ENCODE results near the gene PTPRM.

The PTPRM gene

DNA sequence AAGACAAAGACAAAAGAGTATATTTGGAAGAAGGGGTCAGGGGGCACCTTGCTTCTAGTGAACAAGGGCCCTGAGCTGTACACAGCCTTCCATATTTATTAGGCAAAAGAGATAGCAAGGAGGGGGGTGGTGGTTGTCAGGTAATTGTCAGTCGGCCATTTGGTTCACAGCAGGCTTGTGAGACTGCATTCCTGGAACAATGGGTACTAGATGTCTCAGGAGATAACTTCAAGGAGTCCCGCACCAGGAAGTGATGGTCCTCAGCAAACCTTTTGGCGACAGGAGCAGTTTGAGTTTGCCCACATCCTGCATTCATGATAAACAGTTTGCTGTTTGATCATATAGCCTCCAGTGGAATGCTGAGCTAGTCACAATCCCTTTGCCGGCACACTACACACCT lies 665.7 kb downstream of the PTPRM start:
- TF ChIP-seq TOX (CRISPR knock-in tag; IDR thresholded peaks at IDR 0.05; ENCODE audit: borderline replicate concordance) (no peak), CSDC2 (CRISPR knock-in tag; IDR thresholded peaks at IDR 0.05) (no peak), ESRRG (CRISPR knock-in tag; IDR thresholded peaks at IDR 0.05) (no peak), ARNTL (CRISPR knock-in tag; IDR thresholded peaks at IDR 0.05; ENCODE audit: borderline replicate concordance, low read depth) (no peak), GLIS3 (CRISPR knock-in tag; IDR thresholded peaks at IDR 0.05) (no peak), ZC3H10 (CRISPR knock-in tag; IDR thresholded peaks at IDR 0.05) (no peak), PPARA (CRISPR knock-in tag; IDR thresholded peaks at IDR 0.05; ENCODE audit: borderline replicate concordance) (no peak), BACH2 (CRISPR knock-in tag; IDR thresholded peaks at IDR 0.05; ENCODE audit: borderline replicate concordance) (no peak)
- TF ChIP-seq, protein P1, sequence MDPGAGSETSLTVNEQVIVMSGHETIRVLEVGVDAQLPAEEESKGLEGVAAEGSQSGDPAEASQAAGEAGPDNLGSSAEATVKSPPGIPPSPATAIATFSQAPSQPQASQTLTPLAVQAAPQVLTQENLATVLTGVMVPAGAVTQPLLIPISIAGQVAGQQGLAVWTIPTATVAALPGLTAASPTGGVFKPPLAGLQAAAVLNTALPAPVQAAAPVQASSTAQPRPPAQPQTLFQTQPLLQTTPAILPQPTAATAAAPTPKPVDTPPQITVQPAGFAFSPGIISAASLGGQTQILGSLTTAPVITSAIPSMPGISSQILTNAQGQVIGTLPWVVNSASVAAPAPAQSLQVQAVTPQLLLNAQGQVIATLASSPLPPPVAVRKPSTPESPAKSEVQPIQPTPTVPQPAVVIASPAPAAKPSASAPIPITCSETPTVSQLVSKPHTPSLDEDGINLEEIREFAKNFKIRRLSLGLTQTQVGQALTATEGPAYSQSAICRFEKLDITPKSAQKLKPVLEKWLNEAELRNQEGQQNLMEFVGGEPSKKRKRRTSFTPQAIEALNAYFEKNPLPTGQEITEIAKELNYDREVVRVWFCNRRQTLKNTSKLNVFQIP (CRISPR knock-in tag; IDR thresholded peaks at IDR 0.05; ENCODE audit: borderline replicate concordance, low read depth): no peak
- TF ChIP-seq, protein P2, sequence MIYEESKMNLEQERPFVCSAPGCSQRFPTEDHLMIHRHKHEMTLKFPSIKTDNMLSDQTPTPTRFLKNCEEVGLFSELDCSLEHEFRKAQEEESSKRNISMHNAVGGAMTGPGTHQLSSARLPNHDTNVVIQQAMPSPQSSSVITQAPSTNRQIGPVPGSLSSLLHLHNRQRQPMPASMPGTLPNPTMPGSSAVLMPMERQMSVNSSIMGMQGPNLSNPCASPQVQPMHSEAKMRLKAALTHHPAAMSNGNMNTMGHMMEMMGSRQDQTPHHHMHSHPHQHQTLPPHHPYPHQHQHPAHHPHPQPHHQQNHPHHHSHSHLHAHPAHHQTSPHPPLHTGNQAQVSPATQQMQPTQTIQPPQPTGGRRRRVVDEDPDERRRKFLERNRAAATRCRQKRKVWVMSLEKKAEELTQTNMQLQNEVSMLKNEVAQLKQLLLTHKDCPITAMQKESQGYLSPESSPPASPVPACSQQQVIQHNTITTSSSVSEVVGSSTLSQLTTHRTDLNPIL (CRISPR knock-in tag; IDR thresholded peaks at IDR 0.05; ENCODE audit: low read depth): no peak
- ATAC-seq: no peak

GRCh38 chr18:8235894-8236293 lies 668.8 kb downstream of the PTPRM start:
- no peak for ATAC-seq
- TF ChIP-seq GLIS3 (CRISPR knock-in tag; IDR thresholded peaks at IDR 0.05) (no peak), ZFP3 (CRISPR knock-in tag; IDR thresholded peaks at IDR 0.05) (no peak), PPARA (CRISPR knock-in tag; IDR thresholded peaks at IDR 0.05; ENCODE audit: borderline replicate concordance) (no peak), SNAI2 (CRISPR knock-in tag; IDR thresholded peaks at IDR 0.05) (no peak), ZNF565 (CRISPR knock-in tag; conservative IDR thresholded peaks at IDR 0.05; ENCODE audit: low read depth) (no peak), ARNTL (CRISPR knock-in tag; IDR thresholded peaks at IDR 0.05; ENCODE audit: borderline replicate concordance, low read depth) (no peak), RARB (CRISPR knock-in tag; IDR thresholded peaks at IDR 0.05) (no peak), BACH2 (CRISPR knock-in tag; IDR thresholded peaks at IDR 0.05; ENCODE audit: borderline replicate concordance) (no peak), ESRRG (CRISPR knock-in tag; IDR thresholded peaks at IDR 0.05) (no peak), ISL1 (CRISPR knock-in tag; IDR thresholded peaks at IDR 0.05) (no peak), ZNF70 (CRISPR knock-in tag; IDR thresholded peaks at IDR 0.05) (no peak), OSR1 (CRISPR knock-in tag; IDR thresholded peaks at IDR 0.05) (no peak)
- TF ChIP-seq, protein P3, sequence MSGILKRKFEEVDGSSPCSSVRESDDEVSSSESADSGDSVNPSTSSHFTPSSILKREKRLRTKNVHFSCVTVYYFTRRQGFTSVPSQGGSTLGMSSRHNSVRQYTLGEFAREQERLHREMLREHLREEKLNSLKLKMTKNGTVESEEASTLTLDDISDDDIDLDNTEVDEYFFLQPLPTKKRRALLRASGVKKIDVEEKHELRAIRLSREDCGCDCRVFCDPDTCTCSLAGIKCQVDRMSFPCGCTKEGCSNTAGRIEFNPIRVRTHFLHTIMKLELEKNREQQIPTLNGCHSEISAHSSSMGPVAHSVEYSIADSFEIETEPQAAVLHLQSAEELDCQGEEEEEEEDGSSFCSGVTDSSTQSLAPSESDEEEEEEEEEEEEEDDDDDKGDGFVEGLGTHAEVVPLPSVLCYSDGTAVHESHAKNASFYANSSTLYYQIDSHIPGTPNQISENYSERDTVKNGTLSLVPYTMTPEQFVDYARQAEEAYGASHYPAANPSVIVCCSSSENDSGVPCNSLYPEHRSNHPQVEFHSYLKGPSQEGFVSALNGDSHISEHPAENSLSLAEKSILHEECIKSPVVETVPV (CRISPR knock-in tag; IDR thresholded peaks at IDR 0.05): no peak
- TF ChIP-seq, protein P2 (CRISPR knock-in tag; IDR thresholded peaks at IDR 0.05; ENCODE audit: low read depth): no peak
- TF ChIP-seq, protein P1 (CRISPR knock-in tag; IDR thresholded peaks at IDR 0.05; ENCODE audit: borderline replicate concordance, low read depth): no peak

- TF ChIP-seq, protein P4, sequence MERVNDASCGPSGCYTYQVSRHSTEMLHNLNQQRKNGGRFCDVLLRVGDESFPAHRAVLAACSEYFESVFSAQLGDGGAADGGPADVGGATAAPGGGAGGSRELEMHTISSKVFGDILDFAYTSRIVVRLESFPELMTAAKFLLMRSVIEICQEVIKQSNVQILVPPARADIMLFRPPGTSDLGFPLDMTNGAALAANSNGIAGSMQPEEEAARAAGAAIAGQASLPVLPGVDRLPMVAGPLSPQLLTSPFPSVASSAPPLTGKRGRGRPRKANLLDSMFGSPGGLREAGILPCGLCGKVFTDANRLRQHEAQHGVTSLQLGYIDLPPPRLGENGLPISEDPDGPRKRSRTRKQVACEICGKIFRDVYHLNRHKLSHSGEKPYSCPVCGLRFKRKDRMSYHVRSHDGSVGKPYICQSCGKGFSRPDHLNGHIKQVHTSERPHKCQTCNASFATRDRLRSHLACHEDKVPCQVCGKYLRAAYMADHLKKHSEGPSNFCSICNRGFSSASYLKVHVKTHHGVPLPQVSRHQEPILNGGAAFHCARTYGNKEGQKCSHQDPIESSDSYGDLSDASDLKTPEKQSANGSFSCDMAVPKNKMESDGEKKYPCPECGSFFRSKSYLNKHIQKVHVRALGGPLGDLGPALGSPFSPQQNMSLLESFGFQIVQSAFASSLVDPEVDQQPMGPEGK (CRISPR knock-in tag; IDR thresholded peaks at IDR 0.05; ENCODE audit: borderline replicate concordance): no peak
- TF ChIP-seq, protein P1 (CRISPR knock-in tag; IDR thresholded peaks at IDR 0.05; ENCODE audit: borderline replicate concordance, low read depth): no peak
- TF ChIP-seq ISL1 (CRISPR knock-in tag; IDR thresholded peaks at IDR 0.05): no peak
- no peak for TF ChIP-seq ARNTL (CRISPR knock-in tag; IDR thresholded peaks at IDR 0.05; ENCODE audit: borderline replicate concordance, low read depth)
- no peak for TF ChIP-seq ZNF565 (CRISPR knock-in tag; conservative IDR thresholded peaks at IDR 0.05; ENCODE audit: low read depth)
- TF ChIP-seq, protein P2 (CRISPR knock-in tag; IDR thresholded peaks at IDR 0.05; ENCODE audit: low read depth): no peak
- TF ChIP-seq PPARA (CRISPR knock-in tag; IDR thresholded peaks at IDR 0.05; ENCODE audit: borderline replicate concordance): no peak
- TF ChIP-seq SNAI2 (CRISPR knock-in tag; IDR thresholded peaks at IDR 0.05): no peak
- no peak for TF ChIP-seq ZNF70 (CRISPR knock-in tag; IDR thresholded peaks at IDR 0.05)
- TF ChIP-seq GLIS3 (CRISPR knock-in tag; IDR thresholded peaks at IDR 0.05): no peak
- no peak for TF ChIP-seq RARB (CRISPR knock-in tag; IDR thresholded peaks at IDR 0.05)
- TF ChIP-seq ZC3H10 (CRISPR knock-in tag; IDR thresholded peaks at IDR 0.05): no peak
- ATAC-seq: no peak
Measured at GRCh38 chr18:8238507-8238906, 671.4 kb downstream of the PTPRM start.

Data from SK-N-SH treated with all-trans-retinoic acid at 6 μM for 48 hours (cell line).